Kidney epithelial cell (primary cell): ENCODE data around the gene PLD2. TPM values are rescaled to one million over a fixed set of nuclear protein-coding genes. Genes with fewer than 3 reads are reported as not detected.

Experiments
- DNase-seq: peaks from one replicate; pipeline ENCODE4 v3.0.0-alpha.2; 2010; ENCODE audit warnings: low read depth
- H3K27me3 ChIP-seq: 2 replicates; pipeline ENCODE4 v1.6.0; 2011; ENCODE audit warnings: low read length; ENCODE audit not compliant: control insufficient read depth, insufficient read depth
- H3K36me3 ChIP-seq: 2 replicates; pipeline ENCODE4 v1.5.1; 2011; ENCODE audit warnings: low read length; ENCODE audit not compliant: control insufficient read depth, insufficient read depth
- H3K4me3 ChIP-seq: 2 replicates; pipeline ENCODE4 v1.5.1; 2011; ENCODE audit warnings: low read depth, mild to moderate bottlenecking, control low read depth, low read length
- total RNA-seq: library from RNA; depleted of rRNA; stranded (reverse); fragments of >200 nt; gene quantifications from 2 replicates; pipeline ENCODE4 v1.2.3, GENCODE V29; 2015
- TF ChIP-seq, protein P1 (sequence below): IDR thresholded peaks from 2 replicates; pipeline ENCODE4 v1.5.1; 2011; ENCODE audit warnings: mild to moderate bottlenecking, moderate library complexity, low read length, control low read depth, inconsistent platforms; ENCODE audit not compliant: insufficient read depth, poor library complexity, severe bottlenecking

PLD2 gene
- total RNA-seq, 1 donor from 2014 or later, result 17.4 TPM

DNA sequence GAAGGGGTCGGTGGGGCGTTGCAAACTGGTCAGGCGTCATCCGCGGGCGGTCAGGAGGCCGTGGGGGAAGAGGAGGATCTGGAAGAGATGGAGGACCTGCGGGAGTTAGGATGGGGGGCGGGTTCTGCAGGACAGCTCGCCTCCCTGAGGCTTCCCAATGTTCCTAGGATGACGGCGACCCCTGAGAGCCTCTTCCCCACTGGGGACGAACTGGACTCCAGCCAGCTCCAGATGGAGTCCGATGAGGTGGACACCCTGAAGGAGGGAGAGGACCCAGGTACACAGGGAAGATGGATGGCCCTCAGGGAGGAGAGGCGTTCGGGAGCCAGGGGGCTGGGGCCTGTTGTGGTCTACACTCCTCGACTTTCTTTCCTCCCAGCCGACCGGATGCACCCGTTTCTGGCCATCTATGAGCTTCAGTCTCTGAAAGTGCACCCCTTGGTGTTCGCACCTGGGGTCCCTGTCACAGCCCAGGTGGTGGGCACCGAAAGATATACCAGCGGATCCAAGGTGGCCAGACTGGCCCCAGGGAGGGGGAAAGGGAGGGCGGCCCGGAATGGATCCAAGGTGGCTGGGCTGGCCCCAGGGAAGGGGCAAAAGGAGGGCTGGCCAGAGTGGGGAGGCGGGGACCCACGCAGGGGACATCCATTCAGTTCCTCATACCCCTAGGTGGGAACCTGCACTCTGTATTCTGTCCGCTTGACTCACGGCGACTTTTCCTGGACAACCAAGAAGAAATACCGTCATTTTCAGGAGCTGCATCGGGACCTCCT is 839 bp downstream of the PLD2 start:
- Histone ChIP-seq H3K4me3 (peak overlapping the region; percentile 82), H3K27me3 (no peaks in the 10 kb centered on the region), H3K36me3 (no peaks in the 10 kb centered on the region)
- DNase-seq, result no peak
- TF ChIP-seq, protein P1, sequence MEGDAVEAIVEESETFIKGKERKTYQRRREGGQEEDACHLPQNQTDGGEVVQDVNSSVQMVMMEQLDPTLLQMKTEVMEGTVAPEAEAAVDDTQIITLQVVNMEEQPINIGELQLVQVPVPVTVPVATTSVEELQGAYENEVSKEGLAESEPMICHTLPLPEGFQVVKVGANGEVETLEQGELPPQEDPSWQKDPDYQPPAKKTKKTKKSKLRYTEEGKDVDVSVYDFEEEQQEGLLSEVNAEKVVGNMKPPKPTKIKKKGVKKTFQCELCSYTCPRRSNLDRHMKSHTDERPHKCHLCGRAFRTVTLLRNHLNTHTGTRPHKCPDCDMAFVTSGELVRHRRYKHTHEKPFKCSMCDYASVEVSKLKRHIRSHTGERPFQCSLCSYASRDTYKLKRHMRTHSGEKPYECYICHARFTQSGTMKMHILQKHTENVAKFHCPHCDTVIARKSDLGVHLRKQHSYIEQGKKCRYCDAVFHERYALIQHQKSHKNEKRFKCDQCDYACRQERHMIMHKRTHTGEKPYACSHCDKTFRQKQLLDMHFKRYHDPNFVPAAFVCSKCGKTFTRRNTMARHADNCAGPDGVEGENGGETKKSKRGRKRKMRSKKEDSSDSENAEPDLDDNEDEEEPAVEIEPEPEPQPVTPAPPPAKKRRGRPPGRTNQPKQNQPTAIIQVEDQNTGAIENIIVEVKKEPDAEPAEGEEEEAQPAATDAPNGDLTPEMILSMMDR, result no peak

DNA sequence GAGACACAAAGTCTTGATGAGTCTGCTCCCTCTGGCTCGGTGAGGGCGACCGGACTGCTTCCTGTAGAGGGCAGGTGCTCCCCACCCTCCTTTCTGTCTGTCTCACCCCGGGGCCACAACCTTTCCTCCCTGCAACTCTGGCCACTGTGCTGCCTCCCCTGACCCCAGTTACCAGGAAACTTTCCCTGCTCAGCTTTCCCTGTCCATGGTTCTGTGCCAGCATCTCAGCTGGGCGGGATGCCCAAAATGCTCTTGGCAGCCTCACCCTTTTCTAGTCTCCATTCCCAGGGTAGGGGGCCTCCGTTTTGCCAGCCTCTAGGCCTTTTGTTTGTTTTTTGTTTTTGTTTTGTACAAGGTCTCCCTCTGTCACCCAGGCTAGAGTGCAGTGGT is 1.4 kb downstream of the PLD2 start:
- TF ChIP-seq, protein P1, result no peak
- H3K27me3 ChIP-seq, result no peaks in the 10 kb centered on the region
- H3K36me3 ChIP-seq, result no peaks in the 10 kb centered on the region
- no peak overlapping the region for H3K4me3 ChIP-seq
- DNase-seq, result no peak

DNA sequence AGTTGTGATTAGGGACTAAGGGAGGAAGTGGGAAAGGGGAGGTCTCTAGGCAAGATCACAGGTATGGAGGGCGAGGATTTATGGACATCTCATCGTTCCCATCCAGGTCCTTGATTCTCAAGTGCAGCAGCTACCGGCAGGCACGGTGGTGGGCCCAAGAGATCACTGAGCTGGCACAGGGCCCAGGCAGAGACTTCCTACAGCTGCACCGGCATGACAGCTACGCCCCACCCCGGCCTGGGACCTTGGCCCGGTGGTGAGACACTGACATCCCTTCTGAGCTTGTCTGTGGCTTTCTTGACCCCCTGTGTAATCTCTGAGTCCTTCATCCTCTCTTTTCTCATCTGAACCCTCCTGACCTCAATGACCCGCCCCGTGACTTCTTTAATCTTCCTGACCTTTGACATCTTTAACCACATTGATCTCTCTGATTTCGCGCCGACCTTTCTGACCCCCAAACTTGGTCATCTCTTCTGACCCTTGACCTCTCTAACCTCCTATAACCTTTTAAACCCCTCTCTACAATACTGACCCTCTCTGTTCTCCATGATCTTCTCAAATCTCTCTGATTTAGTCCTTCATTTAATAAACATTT is 3.8 kb downstream of the PLD2 start:
- Histone ChIP-seq H3K36me3 (no peaks in the 10 kb centered on the region), H3K27me3 (no peaks in the 10 kb centered on the region), H3K4me3 (no peak overlapping the region)
- TF ChIP-seq, protein P1, result no peak
- DNase-seq, result no peak

DNA sequence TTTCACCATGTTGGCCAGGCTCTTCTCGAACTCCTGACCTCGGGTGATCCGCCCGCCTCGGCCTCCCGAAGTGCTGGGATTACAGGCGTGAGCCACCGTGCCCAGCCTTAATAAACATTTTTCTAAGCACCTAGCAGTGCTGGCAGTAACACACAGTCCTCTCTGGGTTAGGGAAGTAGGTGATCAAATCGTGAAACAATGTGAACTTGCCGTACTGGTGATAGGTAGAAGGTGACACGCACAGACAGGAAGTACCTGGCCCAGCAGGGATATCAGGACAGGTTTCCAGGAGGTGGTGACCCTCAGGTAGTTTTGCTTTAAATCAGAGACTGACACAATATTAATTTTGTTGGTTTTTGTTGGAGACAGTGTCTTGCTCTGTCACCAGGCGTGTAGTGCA is 4.5 kb downstream of the PLD2 start:
- TF ChIP-seq, protein P1, result no peak
- DNase-seq, result no peak
- H3K27me3 ChIP-seq, result no peaks in the 10 kb centered on the region
- H3K4me3 ChIP-seq, result no peak overlapping the region
- H3K36me3 ChIP-seq, result no peaks in the 10 kb centered on the region

DNA sequence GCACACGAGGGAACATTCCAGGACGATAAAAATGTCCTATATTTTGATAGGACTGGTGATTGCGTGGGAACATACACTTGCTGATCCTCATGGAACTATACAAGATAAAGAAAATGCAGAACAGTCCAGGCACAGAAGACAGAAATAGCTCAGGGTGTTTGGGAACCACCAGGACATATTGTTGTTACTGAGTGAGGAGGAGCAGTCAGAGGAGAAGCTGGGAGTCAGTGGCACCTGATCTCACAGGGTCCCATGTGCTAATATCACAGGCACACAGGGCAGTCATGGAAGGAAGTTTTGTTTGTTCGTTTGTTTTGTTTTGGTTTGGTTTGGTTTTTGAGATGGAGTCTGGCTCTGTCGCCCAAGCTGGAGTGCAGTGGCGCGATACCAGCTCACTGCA is 5.7 kb downstream of the PLD2 start:
- TF ChIP-seq, protein P1, result no peak
- Histone ChIP-seq H3K27me3 (no peaks in the 10 kb centered on the region), H3K36me3 (no peaks in the 10 kb centered on the region), H3K4me3 (no peak overlapping the region)
- DNase-seq, result no peak
